ENCODE data around the gene PAX2.
"Not testable (repeated sequence)": the region's sequence is repeated elsewhere in the genome, so short reads cannot be mapped to it uniquely, and the experiment has no call there.

Gene PAX2

DNA sequence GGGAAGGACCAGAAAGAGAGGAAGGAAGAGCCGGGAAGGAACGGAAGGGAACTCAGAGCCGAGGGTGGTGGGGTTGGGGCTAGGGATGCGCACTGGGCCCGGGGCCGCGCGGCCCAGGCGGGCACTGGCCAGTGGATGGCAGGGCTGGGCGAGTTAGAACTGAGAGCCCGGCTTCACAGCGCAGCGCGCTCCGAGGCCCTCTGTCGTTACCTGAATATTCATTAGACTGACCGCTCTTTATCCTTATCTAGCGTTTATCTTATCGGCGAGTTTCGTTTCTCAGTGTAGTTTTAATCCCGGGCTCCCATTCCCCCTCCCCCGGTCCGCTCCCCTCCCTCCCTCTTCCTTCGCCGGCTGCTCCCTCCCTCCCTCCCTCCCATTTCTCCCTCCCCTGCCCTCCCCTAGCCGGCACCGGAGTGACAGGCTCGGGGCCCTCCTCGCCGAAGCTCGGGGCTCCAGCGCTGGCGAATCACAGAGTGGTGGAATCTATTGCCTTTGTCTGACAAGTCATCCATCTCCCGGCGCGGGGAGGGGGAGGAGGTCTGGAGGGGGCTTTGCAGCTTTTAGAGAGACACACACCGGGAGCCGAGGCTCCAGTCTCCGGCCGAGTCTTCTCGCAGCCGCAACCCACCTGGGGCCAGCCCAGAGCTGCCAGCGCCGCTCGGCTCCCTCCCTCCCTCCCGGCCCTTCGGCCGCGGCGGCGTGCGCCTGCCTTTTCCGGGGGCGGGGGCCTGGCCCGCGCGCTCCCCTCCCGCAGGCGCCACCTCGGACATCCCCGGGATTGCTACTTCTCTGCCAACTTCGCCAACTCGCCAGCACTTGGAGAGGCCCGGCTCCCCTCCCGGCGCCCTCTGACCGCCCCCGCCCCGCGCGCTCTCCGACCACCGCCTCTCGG lies at the start of gene PAX2:
PAX2 (plus strand) TSS at position 596 of the 895 bp plus-strand sequence. CDS start 679 bp downstream, outside the sequence.
- no peak within 1 kb of the TSS for H3K4me3 ChIP-seq (ENCODE audit: low read length in 2 of 2)
- H3K9ac ChIP-seq (ENCODE audit: low read depth in 1 of 2, low read length in 2 of 2) = no peak within 1 kb of the TSS
- no peaks in the 10 kb centered on the region for H3K36me3 ChIP-seq (ENCODE audit: control insufficient read depth in 2 of 2, insufficient read depth in 2 of 2, low read length in 2 of 2)
- H3K9me3 ChIP-seq (ENCODE audit: control insufficient read depth in 2 of 2, low read length in 2 of 2) = no peaks in the 10 kb centered on the region
- no peak within 1 kb of the TSS for H3K27ac ChIP-seq (ENCODE audit: low read depth in 2 of 2, low read length in 2 of 2)
- peaks cover 71 to 89% of the 10 kb centered on the region in 2 donors for H3K27me3 ChIP-seq (ENCODE audit: control insufficient read depth in 2 of 2, insufficient read depth in 2 of 2, low read length in 2 of 2)
- peaks cover 0 to 5% of the 10 kb centered on the region in 2 donors for H3K4me1 ChIP-seq (ENCODE audit: control insufficient read depth in 2 of 2, insufficient read depth in 2 of 2, low read length in 2 of 2)

GRCh38 chr10:100696477-100696901 lies 48.9 kb upstream of the PAX2 start:
- H3K36me3 ChIP-seq (ENCODE audit: control insufficient read depth in 2 of 2, insufficient read depth in 2 of 2, low read length in 2 of 2) = no peaks in the 10 kb centered on the region
- H3K4me3 ChIP-seq (ENCODE audit: low read length in 2 of 2) = no peak overlapping the region
- peaks cover 8 to 18% of the 10 kb centered on the region in 2 donors for H3K27me3 ChIP-seq (ENCODE audit: control insufficient read depth in 2 of 2, insufficient read depth in 2 of 2, low read length in 2 of 2)
- H3K9ac ChIP-seq (ENCODE audit: low read depth in 1 of 2, low read length in 2 of 2) = no peak overlapping the region
- no peaks in the 10 kb centered on the region for H3K9me3 ChIP-seq (ENCODE audit: control insufficient read depth in 2 of 2, low read length in 2 of 2)
- no peak overlapping the region for H3K27ac ChIP-seq (ENCODE audit: low read depth in 2 of 2, low read length in 2 of 2)
- H3K4me1 ChIP-seq (ENCODE audit: control insufficient read depth in 2 of 2, insufficient read depth in 2 of 2, low read length in 2 of 2) = no peaks in the 10 kb centered on the region

DNA sequence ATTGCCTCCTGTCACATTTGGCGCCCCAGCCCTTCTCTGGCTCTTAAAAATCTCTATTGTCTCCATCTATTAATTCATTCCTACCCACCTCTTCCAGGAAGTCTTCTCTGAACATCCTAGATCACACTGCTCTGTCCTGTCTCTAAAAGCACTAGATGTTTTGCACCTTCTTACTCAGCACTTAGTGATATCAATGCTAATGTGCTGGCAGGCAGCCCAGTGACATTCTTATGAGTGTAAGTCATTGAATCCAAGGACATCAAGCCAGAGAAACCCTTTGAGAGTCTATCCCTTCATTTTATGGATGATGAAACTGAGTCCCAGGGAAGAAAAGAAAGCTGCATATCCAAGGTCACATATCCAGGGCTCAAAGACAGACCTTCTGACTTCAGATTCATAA lies 48.3 kb upstream of the PAX2 start:
- peaks cover 8 to 17% of the 10 kb centered on the region in 2 donors for H3K27me3 ChIP-seq (ENCODE audit: control insufficient read depth in 2 of 2, insufficient read depth in 2 of 2, low read length in 2 of 2)

GRCh38 chr10:100697631-100698030 lies 47.8 kb upstream of the PAX2 start:
- no peaks in the 10 kb centered on the region for H3K9me3 ChIP-seq (ENCODE audit: control insufficient read depth in 2 of 2, low read length in 2 of 2)
- no peak overlapping the region for H3K9ac ChIP-seq (ENCODE audit: low read depth in 1 of 2, low read length in 2 of 2)
- no peak overlapping the region for H3K4me3 ChIP-seq (ENCODE audit: low read length in 2 of 2)
- H3K27ac ChIP-seq (ENCODE audit: low read depth in 2 of 2, low read length in 2 of 2) = no peak overlapping the region
- no peaks in the 10 kb centered on the region for H3K36me3 ChIP-seq (ENCODE audit: control insufficient read depth in 2 of 2, insufficient read depth in 2 of 2, low read length in 2 of 2)
- peaks cover 8 to 16% of the 10 kb centered on the region in 2 donors for H3K27me3 ChIP-seq (ENCODE audit: control insufficient read depth in 2 of 2, insufficient read depth in 2 of 2, low read length in 2 of 2)
- H3K4me1 ChIP-seq (ENCODE audit: control insufficient read depth in 2 of 2, insufficient read depth in 2 of 2, low read length in 2 of 2) = no peaks in the 10 kb centered on the region

More for the DNA sequence above, 48.3 kb upstream of the PAX2 start:
- Histone ChIP-seq H3K4me3 (ENCODE audit: low read length in 2 of 2) (no peak overlapping the region), H3K4me1 (ENCODE audit: control insufficient read depth in 2 of 2, insufficient read depth in 2 of 2, low read length in 2 of 2) (no peaks in the 10 kb centered on the region), H3K9ac (ENCODE audit: low read depth in 1 of 2, low read length in 2 of 2) (no peak overlapping the region), H3K27ac (ENCODE audit: low read depth in 2 of 2, low read length in 2 of 2) (no peak overlapping the region), H3K36me3 (ENCODE audit: control insufficient read depth in 2 of 2, insufficient read depth in 2 of 2, low read length in 2 of 2) (no peaks in the 10 kb centered on the region), H3K9me3 (ENCODE audit: control insufficient read depth in 2 of 2, low read length in 2 of 2) (no peaks in the 10 kb centered on the region)

GRCh38 chr10:100701704-100702103 lies 43.7 kb upstream of the PAX2 start:
- H3K4me3 ChIP-seq (ENCODE audit: low read length in 2 of 2); H3K9ac ChIP-seq (ENCODE audit: low read depth in 1 of 2, low read length in 2 of 2); H3K4me1 ChIP-seq (ENCODE audit: control insufficient read depth in 2 of 2, insufficient read depth in 2 of 2, low read length in 2 of 2); H3K27ac ChIP-seq (ENCODE audit: low read depth in 2 of 2, low read length in 2 of 2); H3K9me3 ChIP-seq (ENCODE audit: control insufficient read depth in 2 of 2, low read length in 2 of 2); H3K36me3 ChIP-seq (ENCODE audit: control insufficient read depth in 2 of 2, insufficient read depth in 2 of 2, low read length in 2 of 2): not testable (repeated sequence)
- H3K27me3 ChIP-seq (ENCODE audit: control insufficient read depth in 2 of 2, insufficient read depth in 2 of 2, low read length in 2 of 2) = peaks cover 12 to 22% of the 10 kb centered on the region in 2 donors

DNA sequence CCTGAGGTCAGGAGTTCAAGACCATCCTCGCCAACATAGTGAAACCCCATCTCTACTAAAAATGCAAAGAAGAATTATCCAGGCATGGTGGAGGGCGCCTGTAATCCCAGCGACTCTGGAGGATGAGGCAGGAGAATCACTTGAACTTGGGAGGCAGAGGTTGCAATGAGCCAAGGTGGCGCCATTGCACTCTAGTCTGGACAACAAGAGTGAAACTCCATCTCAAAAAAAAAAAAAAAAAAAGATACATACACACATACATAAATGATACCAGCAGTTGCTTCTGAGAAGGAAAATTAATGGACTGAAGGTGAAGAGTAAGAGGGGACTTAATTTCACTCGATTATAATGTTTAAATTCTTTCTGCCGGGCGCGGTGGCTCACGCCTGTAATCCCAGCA lies 40.2 kb upstream of the PAX2 start:
- H3K4me1 ChIP-seq (ENCODE audit: control insufficient read depth in 2 of 2, insufficient read depth in 2 of 2, low read length in 2 of 2) = no peaks in the 10 kb centered on the region
- no peak overlapping the region for H3K27ac ChIP-seq (ENCODE audit: low read depth in 2 of 2, low read length in 2 of 2)
- H3K27me3 ChIP-seq (ENCODE audit: control insufficient read depth in 2 of 2, insufficient read depth in 2 of 2, low read length in 2 of 2) = peaks cover 16 to 18% of the 10 kb centered on the region in 2 donors
- H3K4me3 ChIP-seq (ENCODE audit: low read length in 2 of 2) = no peak overlapping the region
- no peaks in the 10 kb centered on the region for H3K36me3 ChIP-seq (ENCODE audit: control insufficient read depth in 2 of 2, insufficient read depth in 2 of 2, low read length in 2 of 2)
- no peaks in the 10 kb centered on the region for H3K9me3 ChIP-seq (ENCODE audit: control insufficient read depth in 2 of 2, low read length in 2 of 2)
- H3K9ac ChIP-seq (ENCODE audit: low read depth in 1 of 2, low read length in 2 of 2) = no peak overlapping the region

DNA sequence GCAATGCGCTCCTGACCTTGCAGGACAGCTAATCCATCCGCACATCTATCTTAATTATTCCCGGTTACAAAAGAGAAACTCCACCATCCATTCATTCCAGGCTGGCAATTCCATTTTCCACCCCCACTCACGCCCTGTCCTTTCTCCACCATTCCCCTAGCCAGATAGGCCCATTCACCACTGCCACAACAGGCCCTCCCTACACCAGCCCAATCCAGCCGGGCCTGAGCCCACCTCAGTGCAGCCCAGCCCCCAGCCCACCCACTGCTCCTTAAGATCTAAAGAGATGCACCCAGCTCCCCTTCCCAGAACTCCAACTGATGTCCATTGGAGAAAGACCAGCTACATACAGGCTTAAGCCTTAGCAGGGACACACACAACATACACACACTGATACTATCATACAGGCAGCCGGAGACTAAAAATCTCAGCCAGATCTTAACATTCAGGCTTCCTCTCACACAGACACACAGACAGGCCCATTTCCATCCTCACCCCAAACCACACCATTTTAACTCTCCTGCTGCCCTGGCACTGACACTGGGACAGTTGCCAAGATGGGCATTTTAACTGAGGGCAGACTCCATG lies 38.0 kb upstream of the PAX2 start:
- Histone ChIP-seq H3K4me1 (ENCODE audit: control insufficient read depth in 2 of 2, insufficient read depth in 2 of 2, low read length in 2 of 2) (no peaks in the 10 kb centered on the region), H3K4me3 (ENCODE audit: low read length in 2 of 2) (no peak overlapping the region), H3K9me3 (ENCODE audit: control insufficient read depth in 2 of 2, low read length in 2 of 2) (no peaks in the 10 kb centered on the region), H3K9ac (ENCODE audit: low read depth in 1 of 2, low read length in 2 of 2) (no peak overlapping the region), H3K36me3 (ENCODE audit: control insufficient read depth in 2 of 2, insufficient read depth in 2 of 2, low read length in 2 of 2) (no peaks in the 10 kb centered on the region), H3K27ac (ENCODE audit: low read depth in 2 of 2, low read length in 2 of 2) (no peak overlapping the region), H3K27me3 (ENCODE audit: control insufficient read depth in 2 of 2, insufficient read depth in 2 of 2, low read length in 2 of 2) (peaks cover 33 to 36% of the 10 kb centered on the region in 2 donors)

GRCh38 chr10:100709146-100710082 lies 36.0 kb upstream of the PAX2 start:
- H3K27me3 ChIP-seq (ENCODE audit: control insufficient read depth in 2 of 2, insufficient read depth in 2 of 2, low read length in 2 of 2) = peaks cover 44 to 46% of the 10 kb centered on the region in 2 donors
- H3K27ac ChIP-seq (ENCODE audit: low read depth in 2 of 2, low read length in 2 of 2) = no peak overlapping the region
- H3K36me3 ChIP-seq (ENCODE audit: control insufficient read depth in 2 of 2, insufficient read depth in 2 of 2, low read length in 2 of 2) = no peaks in the 10 kb centered on the region
- H3K4me1 ChIP-seq (ENCODE audit: control insufficient read depth in 2 of 2, insufficient read depth in 2 of 2, low read length in 2 of 2) = no peaks in the 10 kb centered on the region
- H3K9me3 ChIP-seq (ENCODE audit: control insufficient read depth in 2 of 2, low read length in 2 of 2) = no peaks in the 10 kb centered on the region
- no peak overlapping the region for H3K9ac ChIP-seq (ENCODE audit: low read depth in 1 of 2, low read length in 2 of 2)
- H3K4me3 ChIP-seq (ENCODE audit: low read length in 2 of 2) = no peak overlapping the region

GRCh38 chr10:100710151-100710871 lies 35.1 kb upstream of the PAX2 start:
- Histone ChIP-seq H3K4me3 (ENCODE audit: low read length in 2 of 2) (no peak overlapping the region), H3K9me3 (ENCODE audit: control insufficient read depth in 2 of 2, low read length in 2 of 2) (no peaks in the 10 kb centered on the region)

More at GRCh38 chr10:100710151-100710871, 35.1 kb upstream of the PAX2 start:
- H3K36me3 ChIP-seq (ENCODE audit: control insufficient read depth in 2 of 2, insufficient read depth in 2 of 2, low read length in 2 of 2) = no peaks in the 10 kb centered on the region
- H3K4me1 ChIP-seq (ENCODE audit: control insufficient read depth in 2 of 2, insufficient read depth in 2 of 2, low read length in 2 of 2) = no peaks in the 10 kb centered on the region
- H3K27me3 ChIP-seq (ENCODE audit: control insufficient read depth in 2 of 2, insufficient read depth in 2 of 2, low read length in 2 of 2) = peaks cover 53 to 55% of the 10 kb centered on the region in 2 donors
- H3K27ac ChIP-seq (ENCODE audit: low read depth in 2 of 2, low read length in 2 of 2) = no peak overlapping the region
- no peak overlapping the region for H3K9ac ChIP-seq (ENCODE audit: low read depth in 1 of 2, low read length in 2 of 2)

Measured in mucosa of rectum (tissue), 2 donors.